Activated CD4-positive, CD25-positive, alpha-beta regulatory T cell (primary cell): Measurements from ENCODE around the gene NDE1.
"Not testable (repeated sequence)": the region's sequence is repeated elsewhere in the genome, so short reads cannot be mapped to it uniquely, and the experiment has no call there.

Experiments
- DNase-seq, 4 experiments: peaks; one replicate each; lab custom pipeline; 2025; lab: John Stamatoyannopoulos, UW

NDE1 gene

DNA sequence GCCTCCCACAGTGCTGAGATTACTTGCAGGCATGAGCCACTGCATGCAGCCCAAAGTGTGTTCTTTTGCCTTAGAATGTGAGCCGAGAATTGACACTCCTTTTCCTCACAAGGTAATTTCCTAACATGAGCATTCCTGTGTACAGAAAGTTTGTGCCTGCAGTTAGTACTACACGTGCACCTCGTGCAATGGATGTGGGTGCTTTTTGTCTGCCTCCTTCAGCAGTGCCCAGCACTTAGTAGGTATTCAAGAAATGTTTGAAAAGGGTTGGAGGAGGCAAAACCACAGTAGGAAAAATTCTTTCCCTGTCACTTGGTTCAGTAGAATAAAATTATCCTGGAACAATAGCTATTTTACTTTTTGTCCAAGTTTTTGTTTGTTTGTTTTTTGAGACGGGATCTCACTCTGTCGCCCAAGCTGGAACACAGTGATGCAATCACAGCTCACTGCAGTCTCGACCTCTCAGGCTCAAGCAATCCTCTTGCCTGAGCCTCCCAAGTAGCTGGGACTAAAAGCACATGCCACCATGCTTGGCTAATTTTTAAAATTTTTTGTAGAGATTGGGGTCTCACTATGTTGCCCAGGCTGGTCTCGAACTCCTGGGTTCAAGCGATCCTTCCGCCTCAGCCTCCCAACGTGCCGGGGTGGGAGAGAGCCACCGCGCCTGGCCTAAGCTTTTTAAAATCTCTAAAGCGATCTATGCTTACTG is 2.4 kb downstream of the NDE1 start:
- no peak for DNase-seq

DNA sequence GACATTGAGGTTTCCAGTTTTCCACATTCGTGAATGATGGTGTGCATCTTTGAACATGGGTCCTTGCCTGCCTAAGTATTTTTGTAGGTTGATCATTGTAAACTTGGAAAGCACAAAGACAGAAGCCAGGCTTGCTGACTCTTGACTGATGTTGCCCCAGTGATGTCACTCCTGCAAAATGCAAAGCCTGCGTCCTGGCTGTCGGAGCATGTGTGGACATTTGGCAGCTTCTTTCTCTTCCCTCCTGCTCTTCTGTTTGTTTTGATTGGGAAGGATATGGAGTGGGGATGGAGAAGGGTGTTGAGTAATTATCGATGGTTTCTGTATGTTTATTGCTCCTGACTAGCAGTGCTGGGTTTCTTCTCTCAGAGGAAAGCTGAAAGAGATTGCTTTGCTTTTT is 3.2 kb downstream of the NDE1 start:
- no peak for DNase-seq

DNA sequence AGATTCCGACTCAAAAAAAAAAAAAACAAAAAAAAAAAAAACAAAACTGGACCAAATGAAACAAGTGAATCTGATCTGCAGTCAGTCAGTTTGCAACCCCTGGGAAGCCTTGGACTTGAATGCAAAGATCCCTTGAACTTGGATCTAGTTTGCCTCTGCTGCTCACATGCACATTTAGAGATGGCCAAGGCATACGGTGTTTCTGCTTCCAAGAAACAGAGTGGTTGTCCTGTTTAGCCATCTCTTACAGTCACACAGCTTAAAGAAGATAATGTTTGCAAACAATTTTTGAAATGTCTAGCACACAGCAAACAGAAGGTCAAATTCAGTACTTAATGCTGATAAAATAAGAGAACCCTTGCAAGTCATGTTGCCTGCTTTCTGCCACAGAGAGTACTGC is 4.5 kb downstream of the NDE1 start:
- no peak for DNase-seq

DNA sequence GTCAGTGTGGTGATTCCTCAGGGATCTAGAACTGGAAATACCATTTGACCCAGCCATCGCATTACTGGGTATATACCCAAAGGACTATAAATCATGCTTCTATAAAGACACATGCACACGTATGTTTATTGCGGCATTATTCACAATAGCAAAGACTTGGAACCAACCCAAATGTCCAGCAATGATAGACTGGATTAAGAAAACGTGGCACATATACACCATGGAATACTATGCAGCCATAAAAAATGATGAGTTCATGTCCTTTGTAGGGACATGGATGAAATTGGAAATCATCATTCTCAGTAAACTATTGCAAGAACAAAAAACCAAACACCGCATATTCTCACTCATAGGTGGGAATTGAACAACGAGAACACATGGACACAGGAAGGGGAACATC is 5.5 kb downstream of the NDE1 start:
- DNase-seq: not testable (repeated sequence)

DNA sequence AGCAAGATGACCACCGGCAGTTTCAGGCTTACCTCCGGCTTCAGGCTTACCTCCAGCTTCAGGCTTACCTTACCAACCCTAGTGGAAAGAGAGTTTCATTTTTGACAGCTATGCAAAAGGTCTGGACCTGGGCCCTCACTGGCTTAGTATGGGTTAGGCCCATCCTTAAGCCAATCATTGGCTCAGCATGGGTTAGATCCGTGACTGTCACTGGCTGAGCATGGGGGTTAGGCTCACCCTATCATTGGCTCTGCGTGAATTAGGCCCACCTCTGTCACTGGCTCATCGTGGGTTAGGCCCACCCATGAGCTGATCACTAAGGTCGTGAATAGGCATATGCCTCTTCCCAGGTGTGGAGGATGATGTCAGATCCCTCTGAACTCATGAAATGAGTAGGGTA is 8.1 kb downstream of the NDE1 start:
- DNase-seq: no peak

DNA sequence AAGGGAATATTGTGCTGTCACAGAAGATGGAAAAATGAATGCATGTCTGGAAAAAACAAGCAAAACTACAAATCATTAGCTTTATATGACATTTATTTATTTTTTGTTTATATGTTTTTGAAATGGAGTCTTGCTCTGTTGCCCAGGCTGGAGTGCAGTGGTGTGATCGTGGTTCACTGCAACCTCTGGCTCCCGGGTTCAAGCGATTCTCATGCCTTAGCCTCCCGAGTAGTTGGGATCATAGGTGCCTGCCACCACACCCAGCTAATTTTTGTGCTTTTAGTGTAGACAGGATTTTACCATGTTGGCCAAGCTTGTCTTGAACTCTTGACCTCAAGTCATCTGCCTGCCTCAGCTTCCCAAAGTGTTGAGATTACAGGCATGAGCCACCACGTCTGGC is 8.5 kb downstream of the NDE1 start:
- DNase-seq: no peak

DNA sequence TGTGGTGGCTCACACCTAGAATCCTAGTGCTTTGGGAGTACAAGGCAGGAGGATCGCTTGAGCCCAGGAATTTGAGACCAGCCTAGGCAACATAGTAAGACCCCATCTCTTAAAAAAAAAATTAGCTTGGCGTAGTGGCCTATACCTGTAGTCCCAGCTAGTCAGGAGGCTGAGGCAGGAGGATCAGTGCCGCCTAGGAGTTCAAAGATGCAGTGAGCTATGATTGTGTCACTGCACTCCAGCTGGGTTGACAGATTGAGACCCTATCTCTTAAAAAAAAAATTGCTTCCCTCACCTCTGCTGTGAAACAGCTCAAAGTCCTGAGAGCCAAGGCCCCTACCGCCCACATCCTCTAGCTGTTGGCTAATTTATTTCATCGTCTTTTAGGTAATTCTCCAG is 10.2 kb downstream of the NDE1 start:
- DNase-seq: no peak

DNA sequence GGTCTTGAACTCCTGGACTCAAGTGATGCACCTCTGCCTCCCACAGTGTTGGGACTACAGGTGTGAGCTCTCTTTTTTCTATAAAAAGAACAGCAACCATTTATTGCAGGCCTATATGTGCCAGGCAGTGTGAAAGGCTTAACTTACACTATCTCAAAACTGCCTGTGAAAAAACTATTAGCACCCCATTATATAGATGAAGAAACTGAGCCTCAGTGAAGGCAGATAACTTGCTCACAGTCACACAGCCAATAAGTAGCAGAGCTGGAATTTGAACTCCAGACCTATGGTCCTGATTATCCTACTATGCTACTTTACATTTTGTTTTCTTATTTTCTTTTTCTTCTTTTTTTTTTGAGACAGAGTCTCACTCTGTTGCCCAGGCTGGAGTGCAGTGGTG is 15.1 kb downstream of the NDE1 start:
- DNase-seq: no peak

DNA sequence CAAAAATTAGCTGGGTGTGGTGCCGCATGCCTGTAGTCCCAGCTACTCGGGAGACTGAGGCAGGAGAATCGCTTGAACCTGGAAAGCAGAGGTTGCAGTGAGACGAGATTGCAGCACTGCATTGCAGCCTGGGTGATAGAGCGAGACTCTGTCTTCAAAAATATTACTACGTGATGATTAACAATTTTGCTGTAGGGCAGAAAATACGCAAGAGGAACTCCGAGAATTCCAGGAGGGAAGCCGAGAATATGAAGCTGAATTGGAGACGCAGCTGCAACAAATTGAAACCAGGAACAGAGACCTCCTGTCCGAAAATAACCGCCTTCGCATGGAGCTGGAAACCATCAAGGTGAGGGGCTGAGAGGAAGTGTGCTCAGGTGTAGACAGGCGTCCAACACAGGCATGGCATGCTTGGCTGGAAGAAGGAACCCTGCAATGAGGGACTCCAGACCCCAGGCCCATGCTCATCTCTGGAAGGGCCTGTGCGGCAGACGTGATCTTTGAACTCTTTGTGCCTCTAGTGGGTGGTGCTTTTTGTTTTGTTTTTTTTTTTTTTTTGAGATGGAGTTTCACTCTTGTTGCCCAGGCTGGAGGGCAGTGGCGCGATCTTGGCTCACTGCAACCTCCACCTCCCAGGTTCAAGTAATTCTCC is 17.2 kb downstream of the NDE1 start:
- DNase-seq: no peak

DNA sequence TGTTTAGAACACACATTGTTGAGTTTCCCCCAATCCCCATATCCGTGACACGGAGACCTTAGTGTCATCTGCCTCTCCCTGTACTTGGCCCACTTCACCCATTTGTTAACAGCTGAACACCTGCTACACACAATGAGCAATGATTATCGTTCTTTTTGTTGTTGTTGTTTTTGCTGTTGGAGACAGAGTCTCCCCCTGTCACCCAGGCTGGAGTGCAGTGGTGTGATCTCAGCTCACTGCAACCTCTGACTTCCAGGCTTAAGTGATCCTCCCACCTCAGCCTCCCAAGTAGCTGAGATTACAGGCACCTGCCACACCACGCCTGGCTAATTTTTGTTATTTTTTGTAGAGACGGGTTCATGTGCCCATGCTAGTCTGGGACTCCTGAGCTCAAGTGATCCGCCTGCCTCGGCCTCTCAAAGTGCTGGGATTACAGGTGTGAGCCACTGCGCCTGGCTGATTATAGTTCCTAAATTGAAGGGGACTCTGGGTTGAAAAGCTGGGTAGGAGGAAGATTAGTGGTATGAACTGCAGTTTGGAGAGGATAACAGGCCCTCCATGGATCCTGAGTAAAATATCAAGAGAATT is 21.6 kb downstream of the NDE1 start:
- no peak for DNase-seq

DNA sequence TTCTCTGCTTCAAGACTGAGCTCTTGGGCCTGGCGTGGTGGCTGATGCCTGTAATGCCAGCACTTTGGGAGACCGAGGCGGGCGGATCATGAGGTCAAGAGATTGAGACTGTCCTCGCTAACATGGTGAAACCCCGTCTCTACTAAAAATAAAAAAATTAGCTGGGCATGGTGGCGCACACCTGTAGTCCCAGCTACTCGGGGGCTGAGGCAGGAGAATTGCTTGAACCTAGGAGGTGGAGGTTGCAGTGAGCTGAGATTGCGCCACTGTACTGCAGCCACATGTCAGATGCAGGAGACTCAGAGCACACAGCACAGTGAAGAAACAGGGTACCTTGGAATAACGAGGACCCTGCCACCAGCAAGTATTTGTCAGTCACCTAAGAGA is 22.1 kb downstream of the NDE1 start:
- not testable (repeated sequence) for DNase-seq

DNA sequence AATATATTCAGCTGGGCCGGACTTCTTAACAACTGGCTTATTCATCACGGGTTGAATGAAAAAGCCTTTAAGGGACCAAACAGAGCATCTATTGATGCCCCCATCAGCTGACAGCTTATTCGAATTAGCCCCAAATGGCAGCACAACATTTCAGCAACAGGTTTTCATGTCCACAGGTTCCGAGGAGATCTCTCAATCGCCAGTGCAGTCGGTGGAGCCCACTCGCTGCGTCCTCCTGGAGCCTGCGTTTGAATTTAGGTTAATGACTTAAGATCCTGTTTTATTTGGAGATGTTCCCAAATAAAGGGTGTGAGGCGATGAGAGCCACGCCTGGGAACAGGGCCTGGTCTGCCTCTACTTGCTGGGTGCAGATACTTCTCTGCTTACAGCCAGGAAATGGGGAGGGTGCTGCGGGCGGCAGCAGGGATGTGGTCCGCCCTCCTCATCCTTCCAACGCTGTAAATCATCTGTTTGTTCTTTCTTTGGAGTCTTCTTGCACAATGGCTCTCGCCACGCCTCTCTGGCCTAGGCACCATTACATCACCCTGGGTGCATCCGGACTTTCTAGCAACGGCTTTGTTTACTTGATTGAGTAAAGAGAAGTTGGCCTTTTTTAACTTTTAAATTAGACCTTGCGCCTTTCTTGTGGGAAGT is 22.6 kb downstream of the NDE1 start:
- DNase-seq: peak in 2 of 4 experiments; percentile 48 to 54

DNA sequence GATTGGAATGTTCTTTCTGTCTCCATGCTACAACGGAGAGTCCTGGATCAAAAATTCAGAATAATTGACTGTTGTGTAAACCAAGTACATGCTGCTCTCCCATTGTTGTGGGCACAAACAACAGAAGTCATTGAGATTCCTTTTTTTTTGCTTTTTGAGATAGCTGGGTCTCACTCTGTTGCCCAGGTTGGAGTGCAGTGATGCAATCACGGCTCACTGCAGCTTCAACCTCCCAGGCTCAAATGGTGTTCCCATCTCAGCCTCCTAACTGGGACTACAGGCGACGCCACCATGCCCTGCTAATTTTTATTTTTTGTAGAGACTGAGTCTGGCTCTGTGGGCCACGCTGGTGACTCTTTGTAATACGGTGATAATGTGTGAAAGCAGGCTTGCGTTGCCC is 24.5 kb downstream of the NDE1 start:
- no peak for DNase-seq

DNA sequence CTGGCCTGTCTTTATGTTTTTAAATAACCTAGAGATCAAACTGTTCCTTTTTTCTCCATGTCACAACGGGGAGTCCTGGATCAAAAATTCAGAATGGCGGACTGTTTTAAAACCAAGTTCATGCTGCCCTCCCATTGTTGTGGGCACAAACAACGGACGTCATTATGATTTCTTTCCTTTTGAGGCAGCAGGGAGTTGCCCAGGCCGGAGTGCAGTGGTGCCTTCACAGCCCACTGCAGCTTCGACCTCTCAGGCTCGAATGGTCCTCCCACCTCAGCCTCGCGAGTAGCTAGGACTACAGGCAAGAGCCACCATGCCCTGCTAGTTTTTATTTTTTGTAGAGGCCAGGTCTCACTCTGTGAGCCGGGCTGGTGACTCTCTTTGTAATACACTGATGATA is 26.5 kb downstream of the NDE1 start:
- no peak for DNase-seq

DNA sequence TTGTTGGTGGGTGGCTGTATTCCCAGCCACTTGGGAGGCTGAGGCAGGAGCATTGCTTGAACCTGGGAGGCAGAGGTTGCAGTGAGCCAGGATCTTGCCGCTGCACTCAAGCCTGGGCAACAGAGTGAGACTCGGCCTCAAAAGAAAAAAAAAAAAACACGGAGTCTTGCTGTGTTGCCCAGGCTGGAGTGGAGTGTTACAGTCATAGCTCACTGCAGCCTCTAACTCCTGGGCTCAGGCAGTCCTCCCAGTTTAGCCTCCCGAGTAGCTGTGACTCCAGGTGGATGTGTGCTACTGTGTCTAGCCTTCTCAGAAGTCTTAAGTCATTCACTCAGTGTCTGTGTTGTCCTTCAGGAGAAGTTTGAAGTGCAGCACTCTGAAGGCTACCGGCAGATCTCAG is 27.4 kb downstream of the NDE1 start:
- no peak for DNase-seq

DNA sequence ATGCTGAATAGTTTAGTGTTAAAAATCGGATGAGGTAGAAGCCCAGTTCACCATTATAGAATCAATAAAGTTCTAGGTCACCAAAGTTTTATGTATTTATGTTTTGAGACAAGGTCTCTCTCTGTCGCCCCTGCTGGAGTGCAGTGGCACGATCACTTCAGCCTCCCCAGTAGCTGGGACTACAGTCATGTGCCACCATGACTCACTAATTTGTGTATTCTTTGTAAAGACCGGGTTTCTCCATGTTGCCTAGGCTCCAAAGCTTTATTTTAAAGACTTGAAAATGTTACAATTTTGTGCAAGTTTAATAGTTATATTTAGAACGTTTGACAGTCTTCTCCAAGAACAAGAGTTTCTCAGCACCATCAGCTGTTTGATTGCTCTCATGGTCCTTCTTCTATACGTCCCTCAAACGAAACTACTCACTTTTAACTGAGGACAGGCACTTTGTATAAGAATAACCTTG is 32.1 kb downstream of the NDE1 start:
- peak in 3 of 4 experiments; percentile 9 to 20 (median 14) for DNase-seq

DNA sequence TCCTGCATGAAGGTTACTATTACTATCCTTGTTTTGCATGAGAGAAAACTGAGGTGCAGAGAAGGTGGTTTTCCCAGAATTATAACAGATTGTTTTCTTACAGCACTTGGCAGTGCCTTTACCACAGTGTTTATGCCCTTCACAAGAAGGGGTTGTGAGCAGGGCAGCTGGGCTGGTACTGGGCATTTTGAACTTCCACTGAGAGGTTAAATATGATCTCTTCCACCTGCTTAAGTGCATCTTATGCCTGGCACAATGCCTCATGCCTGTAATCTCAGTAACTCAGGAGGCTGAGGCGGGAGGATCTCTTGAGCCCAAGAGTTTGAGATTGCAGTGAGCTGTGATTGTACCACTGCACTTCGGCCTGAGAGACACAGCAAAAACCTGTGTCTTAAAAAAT is 36.2 kb downstream of the NDE1 start:
- DNase-seq: no peak

DNA sequence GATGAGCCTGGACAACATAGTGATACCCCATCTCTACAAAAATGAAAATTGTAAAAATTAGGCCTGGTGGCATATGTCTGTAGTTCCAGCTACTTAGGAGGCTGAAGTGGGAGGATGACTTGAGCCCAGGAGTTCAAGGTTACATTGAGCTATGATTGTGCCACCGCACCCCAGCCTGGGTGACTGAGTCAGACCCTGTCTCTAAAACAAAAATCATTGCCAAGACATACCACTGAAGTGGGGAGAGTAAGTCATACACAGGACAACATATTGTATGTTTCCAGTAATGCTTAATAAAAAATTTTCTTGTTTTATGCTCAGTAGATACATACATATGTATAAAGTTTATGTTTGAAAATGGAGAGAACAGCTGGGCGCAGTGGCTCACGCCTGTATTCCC is 39.2 kb downstream of the NDE1 start:
- DNase-seq: no peak

DNA sequence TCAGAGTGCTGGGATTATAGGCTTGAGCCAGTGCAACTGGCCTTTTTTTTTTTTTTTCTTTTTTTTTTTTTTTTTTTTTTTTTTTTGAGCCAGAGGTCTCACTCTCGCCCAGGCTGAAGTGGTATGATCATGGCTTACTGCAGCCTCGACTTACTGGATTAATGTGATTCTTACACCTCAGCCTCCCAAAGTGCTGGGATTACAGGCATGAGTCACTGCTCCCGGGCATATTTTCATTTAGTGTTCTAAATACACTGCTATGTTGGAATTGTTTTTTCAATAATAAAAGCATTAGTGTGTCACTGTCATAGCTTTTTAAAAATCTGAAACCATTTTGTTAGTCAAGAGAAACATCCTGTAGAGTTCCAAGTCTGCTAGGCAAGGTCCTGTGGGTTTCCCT is 40.3 kb downstream of the NDE1 start:
- DNase-seq: no peak

DNA sequence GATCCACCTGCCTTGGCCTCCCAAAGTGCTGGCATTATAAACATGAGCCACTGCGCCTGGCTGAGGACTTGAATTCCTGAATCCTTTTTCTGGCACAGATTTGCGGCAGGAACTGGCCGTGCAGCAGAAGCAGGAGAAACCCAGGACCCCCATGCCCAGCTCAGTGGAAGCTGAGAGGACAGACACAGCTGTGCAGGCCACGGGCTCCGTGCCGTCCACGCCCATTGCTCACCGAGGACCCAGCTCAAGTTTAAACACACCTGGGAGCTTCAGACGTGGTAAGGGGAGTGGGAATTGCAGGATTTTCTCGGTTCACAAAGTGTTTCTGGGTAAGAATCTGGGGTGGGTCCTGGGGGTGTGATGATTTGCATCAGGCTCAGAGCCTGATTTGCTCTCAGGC is 41.0 kb downstream of the NDE1 start:
- DNase-seq: no peak

DNA sequence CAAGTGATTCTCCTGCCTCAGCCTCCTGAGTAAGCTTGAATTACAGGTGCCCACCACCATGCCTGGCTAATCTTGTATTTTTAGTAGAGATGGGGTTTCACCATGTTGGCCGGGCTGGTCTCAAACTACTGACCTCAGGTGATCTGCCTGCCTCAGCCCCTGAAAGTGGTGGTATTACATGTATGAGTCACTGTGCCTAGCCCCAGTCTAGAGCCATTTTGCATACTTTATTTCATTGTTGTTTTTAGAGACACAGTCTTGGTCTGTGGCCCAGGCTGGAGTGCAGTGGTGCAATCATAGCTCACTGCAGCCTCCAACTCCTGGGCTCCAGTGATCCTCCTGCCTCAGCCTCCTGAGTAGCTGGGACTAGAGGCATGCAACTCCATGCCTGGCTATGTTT is 42.5 kb downstream of the NDE1 start:
- DNase-seq: not testable (repeated sequence)

DNA sequence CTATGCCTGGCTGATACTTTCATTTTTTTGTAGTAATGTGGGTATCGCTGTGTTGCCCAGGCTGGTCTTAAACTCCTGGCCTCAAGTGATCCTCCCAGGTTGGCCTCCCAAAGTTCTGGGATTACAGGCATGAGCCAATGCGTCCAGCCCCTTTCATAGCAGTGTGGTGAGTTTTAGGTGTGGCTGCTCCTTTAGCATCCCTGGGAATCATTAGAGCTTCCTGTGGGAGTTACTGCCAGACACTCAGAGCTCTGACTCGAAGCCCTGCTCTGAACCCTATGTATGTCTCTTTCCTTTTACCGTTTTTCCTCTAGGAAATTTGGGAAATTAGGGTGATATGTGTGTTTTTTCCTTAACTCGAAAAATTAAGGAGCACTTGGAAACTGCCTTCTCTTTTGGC is 44.5 kb downstream of the NDE1 start:
- no peak for DNase-seq

DNA sequence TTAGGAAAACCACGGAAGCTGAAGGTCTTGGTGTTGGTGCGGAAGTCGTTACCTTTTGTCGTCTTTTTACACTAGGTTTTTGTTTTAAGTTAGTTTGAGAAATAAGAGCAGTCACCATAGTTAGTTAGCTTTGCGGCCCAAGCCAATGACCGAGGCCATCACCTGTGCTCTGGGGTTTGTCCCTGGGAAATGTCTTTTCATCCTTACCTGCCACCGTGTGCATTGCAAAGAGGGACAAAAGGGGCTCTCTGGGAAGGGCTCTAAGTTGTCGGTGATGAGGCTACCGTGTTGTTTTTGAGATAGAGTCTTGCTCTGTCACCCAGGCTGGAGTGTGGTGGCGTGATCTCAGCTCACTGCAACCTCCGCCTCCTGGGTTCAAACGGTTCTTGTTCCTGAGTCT is 49.8 kb downstream of the NDE1 start:
- no peak for DNase-seq
